GM04503 (cell line): Measurements from ENCODE around the gene HAPLN3.

Source experiments
- DNase-seq: peaks from one replicate; pipeline ENCODE4 v3.0.0-alpha.2; 2012; ENCODE audit warnings: low read depth

HAPLN3 gene

GRCh38 chr15:88911766-88912118, 16.4 kb upstream of the HAPLN3 start:
- no peak for DNase-seq

- no peak for DNase-seq
Observed at GRCh38 chr15:88909956-88910831, 14.8 kb upstream of the HAPLN3 start.

GRCh38 chr15:88908697-88909621, 13.6 kb upstream of the HAPLN3 start:
- no peak for DNase-seq

GRCh38 chr15:88908123-88908522, 12.8 kb upstream of the HAPLN3 start:
- no peak for DNase-seq

DNA sequence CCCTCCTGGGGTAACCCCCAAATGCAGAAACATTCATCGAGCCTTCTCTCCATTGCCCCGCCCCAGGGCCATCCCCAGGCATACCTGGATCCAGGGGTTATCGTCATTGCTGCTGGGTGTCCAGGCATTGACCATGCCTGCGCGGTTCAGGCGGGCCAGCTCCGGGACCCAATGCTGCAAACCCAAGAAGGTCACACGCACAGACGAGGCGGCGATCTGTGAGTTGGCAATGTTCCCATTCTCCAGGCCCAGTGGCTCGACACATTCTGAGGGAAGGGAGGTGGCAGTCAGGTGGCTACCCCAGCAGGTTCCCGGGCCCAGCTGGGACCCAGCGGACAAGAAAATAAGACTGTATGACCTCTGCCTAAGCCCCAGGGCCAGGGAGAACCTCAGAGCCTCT, 11.8 kb upstream of the HAPLN3 start:
- no peak for DNase-seq

- DNase-seq = no peak
Observed at GRCh38 chr15:88906551-88906950, 11.2 kb upstream of the HAPLN3 start.

GRCh38 chr15:88906130-88906529, 10.8 kb upstream of the HAPLN3 start:
- no peak for DNase-seq

DNA sequence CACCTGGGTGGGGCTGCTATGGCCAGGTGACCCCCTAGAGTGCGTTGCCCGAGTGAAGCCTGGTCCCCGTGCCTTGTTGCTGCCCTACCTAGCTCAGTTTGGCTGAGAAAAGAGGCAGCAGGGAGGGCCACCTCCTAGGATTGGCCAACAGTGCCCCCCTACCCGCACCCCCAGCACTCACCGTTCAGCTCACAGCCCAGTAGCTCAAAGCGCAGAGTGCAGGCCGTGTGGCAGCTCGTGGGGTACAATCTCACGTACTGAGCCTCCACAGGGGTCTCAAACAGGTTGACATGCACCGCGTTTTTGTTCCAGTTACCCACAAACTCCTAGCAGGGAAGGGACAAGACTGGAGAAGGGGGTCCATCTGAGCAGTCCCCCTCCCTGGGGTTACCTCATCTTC, 10.2 kb upstream of the HAPLN3 start:
- no peak for DNase-seq

DNA sequence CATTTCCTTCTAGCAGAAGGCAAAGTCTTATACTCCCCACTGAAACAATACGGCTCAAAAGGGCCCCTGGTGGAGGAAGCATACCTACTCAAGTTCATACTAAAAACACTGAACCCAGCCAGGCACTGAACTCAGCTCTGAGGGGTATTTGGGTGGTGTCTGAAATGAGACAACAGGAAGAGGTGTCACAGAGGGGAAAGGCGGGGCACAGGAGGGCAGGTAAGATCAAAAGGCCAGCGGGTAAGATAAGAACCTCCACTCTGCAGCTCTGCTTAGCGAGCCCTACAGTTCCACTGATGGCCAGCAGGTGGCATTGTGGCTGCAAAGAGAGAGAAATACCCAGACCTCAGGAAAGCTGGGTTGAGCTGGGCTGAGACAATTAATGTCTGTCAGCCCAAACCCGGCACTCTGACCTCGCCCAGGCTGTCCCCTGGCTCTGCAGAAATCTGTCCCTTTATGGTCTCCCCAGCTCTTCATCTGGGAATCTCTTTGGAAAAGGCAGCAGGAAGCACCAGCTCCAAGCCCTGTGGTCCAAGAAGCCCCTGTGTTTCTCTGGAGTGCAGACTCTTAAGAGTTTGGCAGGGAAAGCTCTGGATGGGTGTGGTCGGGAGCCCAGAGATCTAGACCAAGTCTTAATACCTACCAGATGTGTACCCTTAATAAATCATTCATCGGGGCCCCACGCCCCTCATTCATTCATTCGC, 9.4 kb upstream of the HAPLN3 start:
- no peak for DNase-seq

- no peak for DNase-seq
Observed at GRCh38 chr15:88904257-88904623, 8.9 kb upstream of the HAPLN3 start.

GRCh38 chr15:88902846-88903245, 7.5 kb upstream of the HAPLN3 start:
- DNase-seq = no peak

DNA sequence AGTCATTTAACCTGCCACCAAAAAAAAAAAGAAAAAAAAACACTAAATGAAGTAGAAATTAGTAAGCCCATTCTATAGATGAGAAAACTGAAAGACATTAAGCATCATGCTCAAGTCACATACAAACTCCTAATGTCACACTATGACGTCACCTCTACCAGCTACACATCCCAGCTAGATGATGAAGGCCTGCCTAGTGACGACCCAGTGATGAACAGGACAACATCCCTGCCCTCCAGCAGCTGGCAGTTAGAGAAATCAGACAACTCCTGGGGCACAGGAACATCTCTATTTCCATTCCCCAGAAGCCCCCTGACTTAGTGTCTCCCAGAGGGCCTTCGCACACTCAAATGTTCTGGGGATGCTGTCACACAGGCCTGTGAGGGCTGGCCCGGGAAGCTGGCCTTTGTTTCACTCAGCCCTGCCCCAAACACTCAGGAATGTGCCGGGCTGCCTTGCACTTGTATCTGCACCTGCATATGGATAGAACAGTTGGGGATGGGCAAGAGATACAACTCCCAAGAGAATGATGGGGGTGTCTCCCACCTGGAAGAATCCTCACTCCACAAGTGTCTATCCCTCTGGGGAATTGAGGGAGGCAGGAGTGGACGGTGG, 7.0 kb upstream of the HAPLN3 start:
- no peak for DNase-seq

DNA sequence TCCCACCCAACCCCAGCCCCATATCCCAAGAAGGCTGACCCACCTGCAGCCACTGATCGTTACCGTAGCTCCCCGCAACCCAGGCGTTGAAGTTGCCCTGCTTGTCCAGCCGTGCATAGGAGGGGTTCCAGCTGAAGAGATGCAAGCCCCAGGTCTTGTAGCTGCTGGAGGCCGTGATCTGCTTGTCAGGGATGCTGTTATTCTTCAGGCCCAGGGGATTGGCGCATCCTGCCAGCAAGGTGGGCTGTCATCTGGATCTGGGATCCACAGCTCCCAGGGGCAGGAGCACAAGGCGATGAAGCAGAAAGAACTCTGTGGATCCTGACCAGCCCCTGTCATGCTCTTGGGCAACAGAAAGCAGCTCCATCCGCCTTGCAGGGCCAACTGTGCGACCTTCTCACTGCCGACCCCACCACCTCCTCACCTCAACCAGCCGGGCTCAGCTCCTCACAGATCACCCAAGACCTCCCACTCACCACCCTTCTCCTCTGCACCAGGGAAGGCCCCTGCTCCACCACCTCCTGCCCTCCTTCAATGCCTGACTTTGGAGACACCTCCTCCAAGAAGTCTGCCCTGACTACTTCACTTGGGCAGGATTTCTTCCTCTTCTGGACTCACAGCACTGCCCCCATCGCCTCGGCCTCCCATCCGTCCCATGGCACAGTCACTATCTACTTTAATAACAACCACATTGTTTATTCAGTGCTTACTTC, 6.3 kb upstream of the HAPLN3 start:
- DNase-seq = no peak

GRCh38 chr15:88900982-88901418, 5.7 kb upstream of the HAPLN3 start:
- no peak for DNase-seq

DNA sequence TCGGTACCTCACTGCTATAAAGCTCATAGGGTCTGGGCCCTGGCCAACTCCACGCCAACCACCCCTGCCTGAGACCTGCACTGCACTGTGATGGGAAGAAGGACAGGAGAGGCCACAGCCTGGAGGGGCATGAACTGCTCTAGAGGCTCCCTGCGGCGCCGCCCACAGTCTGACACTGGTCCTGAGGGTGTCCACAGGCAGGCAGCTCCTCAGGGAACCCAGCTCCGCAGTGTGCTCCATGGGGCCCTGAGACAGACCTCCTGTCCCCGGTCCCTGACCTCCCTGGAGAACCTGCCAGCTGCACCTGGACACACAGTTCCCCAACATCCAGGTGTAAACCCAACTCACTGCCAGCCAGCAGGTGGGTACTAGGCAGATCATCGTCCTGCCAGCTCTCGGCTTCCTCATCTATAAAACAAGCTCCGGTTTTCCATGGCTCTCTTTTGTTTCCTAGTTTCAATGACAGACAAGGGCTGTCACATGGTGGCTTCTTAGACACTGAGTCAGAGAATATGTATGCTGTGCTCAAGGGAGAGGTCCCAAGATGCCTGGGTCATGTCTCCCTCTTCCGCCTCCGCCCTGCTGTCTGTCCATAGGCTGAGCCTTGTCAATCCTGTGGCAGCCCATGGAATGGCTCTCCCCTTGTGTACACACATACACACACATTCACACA, 5.1 kb upstream of the HAPLN3 start:
- DNase-seq = no peak

GRCh38 chr15:88899251-88899650, 3.9 kb upstream of the HAPLN3 start:
- no peak for DNase-seq

GRCh38 chr15:88898736-88899135, 3.4 kb upstream of the HAPLN3 start:
- DNase-seq = no peak

- no peak for DNase-seq
Observed at GRCh38 chr15:88897456-88898194, 2.3 kb upstream of the HAPLN3 start.

- no peak for DNase-seq
Observed at GRCh38 chr15:88897142-88897455, 1.8 kb upstream of the HAPLN3 start.

- DNase-seq = no peak
Observed at GRCh38 chr15:88896333-88897033, 1.1 kb upstream of the HAPLN3 start.
